22Rv1 (cell line): ENCODE results near the gene NPHS1.

ENCODE experiments used
- CTCF ChIP-seq: fragments of 450-650 bp; IDR thresholded peaks from 2 replicates; pipeline ENCODE4 v1.5.1; 2017; ENCODE audit warnings: mild to moderate bottlenecking
- ZFX ChIP-seq: fragments of 450-650 bp; IDR thresholded peaks from 2 replicates; pipeline ENCODE4 v1.6.1; 2017; ENCODE audit warnings: antibody characterized with exemption, borderline replicate concordance

GRCh38 chr19:35777961-35778360, 74.3 kb downstream of the NPHS1 start:
- no peak for TF ChIP-seq CTCF
- no peak for TF ChIP-seq ZFX
